Prostate gland (tissue), 2 donors: Measurements from ENCODE around the gene TOMM7. TPM values are rescaled to one million over a fixed set of nuclear protein-coding genes. Genes with fewer than 3 reads are reported as not detected.
"Not testable (repeated sequence)": the region's sequence is repeated elsewhere in the genome, so short reads cannot be mapped to it uniquely, and the experiment has no call there.

Experiments used
- DNase-seq: peaks from one replicate; pipeline ENCODE4 v3.0.0-alpha.2; 2019; ENCODE audit warnings: low spot score
- H3K27ac ChIP-seq, 2 donors: fragments of 200-600 bp; sonication (generic); 2 replicates each; pipeline ENCODE4 v1.5.1; 2017 to 2019
- H3K27me3 ChIP-seq: fragments of 200-600 bp; sonication (generic); replicated peaks from 2 replicates; pipeline ENCODE4 v1.5.1; 2019; ENCODE audit not compliant: insufficient read depth
- H3K36me3 ChIP-seq, 2 donors: fragments of 200-600 bp; sonication (generic); 1 replicate in 1 of 2; 2 replicates in 1 of 2; pipeline versions ENCODE4 v1.5.1 to v1.8.1; 2017 to 2019
- H3K4me1 ChIP-seq: fragments of 200-600 bp; sonication (generic); replicated peaks from 2 replicates; pipeline ENCODE4 v1.5.1; 2019
- H3K4me3 ChIP-seq, 2 donors: fragments of 200-600 bp; sonication (generic); 2 replicates each; pipeline ENCODE4 v1.5.1; 2017 to 2019
- H3K9me3 ChIP-seq: fragments of 200-600 bp; sonication (generic); 2 replicates; pipeline ENCODE4 v1.5.1; 2017
- CTCF ChIP-seq, 4 experiments: fragments of 200-600 bp in 2 of 4; fragments of 450-650 bp in 2 of 4; sonication (generic) in 2 of 4; IDR thresholded peaks; 1 replicate in 3 of 4; 2 replicates in 1 of 4; pipeline ENCODE4 v1.5.1; 2016 to 2019; ENCODE audit warnings: antibody characterized with exemption in 4 of 4, mild to moderate bottlenecking in 2 of 4, moderate library complexity in 2 of 4
- POLR2A ChIP-seq: fragments of 450-650 bp; IDR thresholded peaks from one replicate; pipeline ENCODE4 v1.6.1; 2016; ENCODE audit warnings: antibody characterized with exemption, mild to moderate bottlenecking
- POLR2AphosphoS5 ChIP-seq: sonication (generic); formaldehyde crosslinking; IDR thresholded peaks from one replicate; pipeline ENCODE4 v1.6.1; 2017; ENCODE audit warnings: antibody characterized with exemption
- WGBS: methylation state at CpG from one replicate; pipeline ENCODE4 v1.1.5; 2018; 5-methylcytosine and 5-hydroxymethylcytosine counted together
- intact Hi-C: fragments of 100-400 bp; cut with DNase I; formaldehyde crosslinking; loops from one replicate; pipeline ENCODE4 v1.14.2; 2022
- total RNA-seq, 2 donors: library from RNA; depleted of rRNA; stranded (reverse); fragments of >200 nt; gene quantifications; one replicate each; pipeline ENCODE4 v1.1.0, GENCODE V29; 2016

Gene TOMM7
- total RNA-seq, 2 donors from 2014 or later, result 124 to 190 TPM

GRCh38 chr7:22809902-22810642, 12.6 kb downstream of the TOMM7 start:
- Histone ChIP-seq H3K27me3 (no peaks in the 10 kb centered on the region), H3K4me1 (no peaks in the 10 kb centered on the region), H3K27ac (no peak overlapping the region), H3K9me3 (no peaks in the 10 kb centered on the region), H3K4me3 (no peak overlapping the region), H3K36me3 (no peaks in the 10 kb centered on the region)
- DNase-seq, result no peak
- TF ChIP-seq CTCF (IDR thresholded peaks at IDR 0.05) (no peak), POLR2A (no peak), POLR2AphosphoS5 (no peak)
- WGBS, result 95% methylated on average over 4 of the region's 4 CpGs
- intact Hi-C loops, result no loop called here

- intact Hi-C loops, result no loop called here
- Histone ChIP-seq H3K9me3 (no peaks in the 10 kb centered on the region), H3K36me3 (no peaks in the 10 kb centered on the region), H3K4me1 (no peaks in the 10 kb centered on the region), H3K27me3 (no peaks in the 10 kb centered on the region), H3K27ac (no peak overlapping the region), H3K4me3 (no peak overlapping the region)
- DNase-seq, result no peak
- TF ChIP-seq POLR2AphosphoS5, result no peak
- TF ChIP-seq POLR2A, result no peak
- 80% methylated on average over 6 of the region's 6 CpGs for WGBS
These were observed 14.5 kb downstream of the TOMM7 start for GRCh38 chr7:22808140-22808539.

- WGBS, result 90% methylated on average over 4 of the region's 4 CpGs
- H3K36me3 ChIP-seq, result no peaks in the 10 kb centered on the region
- TF ChIP-seq POLR2AphosphoS5 (no peak), CTCF (IDR thresholded peaks at IDR 0.05) (no peak), POLR2A (no peak)
- no peak overlapping the region for H3K27ac ChIP-seq
- H3K27me3 ChIP-seq, result no peaks in the 10 kb centered on the region
- no peak overlapping the region for H3K4me3 ChIP-seq
- intact Hi-C loops, result no loop called here
- no peak for DNase-seq
- no peaks in the 10 kb centered on the region for H3K9me3 ChIP-seq
- H3K4me1 ChIP-seq, result no peaks in the 10 kb centered on the region
These were observed 15.9 kb downstream of the TOMM7 start for GRCh38 chr7:22806752-22807151.

GRCh38 chr7:22805227-22805626, 17.4 kb downstream of the TOMM7 start:
- Histone ChIP-seq H3K36me3 (no peaks in the 10 kb centered on the region), H3K27ac (no peak overlapping the region), H3K27me3 (no peaks in the 10 kb centered on the region), H3K4me3 (no peak overlapping the region), H3K4me1 (no peaks in the 10 kb centered on the region), H3K9me3 (no peaks in the 10 kb centered on the region)
- WGBS, result 88% methylated on average over 2 of the region's 2 CpGs
- no peak for TF ChIP-seq CTCF (IDR thresholded peaks at IDR 0.05)
- TF ChIP-seq POLR2A, result no peak
- TF ChIP-seq POLR2AphosphoS5, result no peak
- no peak for DNase-seq
- intact Hi-C loops, result no loop called here

- H3K4me1 ChIP-seq, H3K27me3 ChIP-seq, DNase-seq, H3K27ac ChIP-seq, H3K4me3 ChIP-seq, intact Hi-C loops, H3K9me3 ChIP-seq, H3K36me3 ChIP-seq: not testable (repeated sequence)
- 47% methylated on average over 4 of the region's 4 CpGs for WGBS
These were observed 19.8 kb downstream of the TOMM7 start for GRCh38 chr7:22802831-22803230.

GRCh38 chr7:22802426-22802825, 20.2 kb downstream of the TOMM7 start:
- WGBS, result 91% methylated on average over 4 of the region's 4 CpGs
- Histone ChIP-seq H3K4me1 (no peaks in the 10 kb centered on the region), H3K27ac (no peak overlapping the region), H3K9me3 (no peaks in the 10 kb centered on the region), H3K4me3 (no peak overlapping the region), H3K36me3 (no peaks in the 10 kb centered on the region), H3K27me3 (no peaks in the 10 kb centered on the region)
- TF ChIP-seq POLR2A, result no peak
- no peak for TF ChIP-seq POLR2AphosphoS5
- no peak for TF ChIP-seq CTCF (IDR thresholded peaks at IDR 0.05)
- DNase-seq, result no peak
- intact Hi-C loops, result no loop called here
